A549 (cell line): ENCODE data around the gene ST8SIA4. TPM values are rescaled to one million over a fixed set of nuclear protein-coding genes. Genes with fewer than 3 reads are reported as not detected.

Source experiments
- ATAC-seq, 2 experiments: fragments of 200-7000 bp in 1 of 2; fragments of >200 bp in 1 of 2; cut with Nextera tagmentation in 1 of 2; cut with Tn5 transposase in 1 of 2; 3 replicates each; pipeline versions ENCODE4 v1.8.0 to v1.9.1; 2018 to 2020; ENCODE audit warnings: mild to moderate bottlenecking in 1 of 2, moderate library complexity in 1 of 2
- CTCF ChIA-PET: fragments of 300-600 bp; sonication (Branson Sonifier 250); formaldehyde crosslinking; extraction: SDS; loops from one replicate; lab custom pipeline; 2021; ENCODE audit warnings: antibody characterized with exemption, inconsistent platforms; lab: Yijun Ruan, JAX
- POLR2A ChIA-PET: fragments of 350-600 bp; formaldehyde crosslinking; extraction: SDS; loops from one replicate; lab custom pipeline; 2021; ENCODE audit warnings: antibody characterized with exemption, inconsistent platforms; lab: Yijun Ruan, JAX
- DNase-seq, 2 experiments: peaks; one replicate each; pipeline versions ENCODE4 v3.0.0 to v3.0.0-alpha.2; 2011 to 2016; ENCODE audit warnings: low read depth in 1 of 2, low spot score in 1 of 2
- FAIRE-seq: peaks from 2 replicates; lab custom pipeline; 2011; peaks lifted over from hg19 to GRCh38; lab: Jason Lieb, UNC
- H3K27ac ChIP-seq, 2 experiments: fragments of >200 bp; sonication (Bioruptor Twin); formaldehyde crosslinking; 3 replicates each; pipeline ENCODE4 v1.5.1; 2016 to 2017
- H3K4me1 ChIP-seq: fragments of >200 bp; sonication (Bioruptor Twin); formaldehyde crosslinking; 3 replicates; pipeline ENCODE4 v1.6.1; 2016
- H3K4me2 ChIP-seq: fragments of >200 bp; sonication (Bioruptor Twin); formaldehyde crosslinking; 3 replicates; pipeline ENCODE4 v1.6.1; 2016
- H3K4me3 ChIP-seq: fragments of >200 bp; sonication (Bioruptor Twin); formaldehyde crosslinking; 3 replicates; pipeline ENCODE4 v1.5.1; 2016
- H3K9me3 ChIP-seq: fragments of >200 bp; sonication (Bioruptor Twin); formaldehyde crosslinking; 3 replicates; pipeline ENCODE4 v1.6.1; 2016
- ATOH8 ChIP-seq: fragments of 250-450 bp; sonication (Bioruptor Pico); IDR thresholded peaks from 2 replicates; pipeline ENCODE4 v1.5.0; 2020; ENCODE audit warnings: low read depth, mild to moderate bottlenecking, moderate library complexity
- BCL3 ChIP-seq: fragments of >200 bp; sonication (Bioruptor Twin); formaldehyde crosslinking; IDR thresholded peaks from 3 replicates; pipeline ENCODE4 v1.6.1; 2016
- CBX8 ChIP-seq: fragments of 200-600 bp; sonication (generic); IDR thresholded peaks from 2 replicates; pipeline ENCODE4 v1.6.1; 2016
- CHD2 ChIP-seq: fragments of 150-350 bp; IDR thresholded peaks from 2 replicates; pipeline ENCODE4 v1.6.1; 2014; ENCODE audit warnings: low read length; ENCODE audit not compliant: partially characterized antibody
- CHD4 ChIP-seq: fragments of 200-600 bp; sonication (generic); IDR thresholded peaks from 2 replicates; pipeline ENCODE4 v1.6.1; 2016; ENCODE audit warnings: antibody characterized with exemption, mild to moderate bottlenecking, borderline replicate concordance
- CTCF ChIP-seq: fragments of >200 bp; sonication (Bioruptor Twin); formaldehyde crosslinking; IDR thresholded peaks from 3 replicates; pipeline ENCODE4 v1.5.1; 2016
- E2F6 ChIP-seq: IDR thresholded peaks from 2 replicates; pipeline ENCODE4 v1.6.1; 2012; ENCODE audit warnings: low read depth, borderline replicate concordance
- EHF ChIP-seq: fragments of 250-450 bp; sonication (Bioruptor Pico); IDR thresholded peaks from 2 replicates; pipeline ENCODE4 v1.5.0; 2020; ENCODE audit warnings: mild to moderate bottlenecking
- EHMT2 ChIP-seq: fragments of 200-600 bp; sonication (generic); IDR thresholded peaks from 2 replicates; pipeline ENCODE4 v1.6.1; 2016; ENCODE audit warnings: antibody characterized with exemption, low read depth, mild to moderate bottlenecking, moderate library complexity
- ELK1 ChIP-seq: fragments of 150-350 bp; IDR thresholded peaks from 2 replicates; pipeline ENCODE4 v1.6.1; 2014; ENCODE audit warnings: low read depth, mild to moderate bottlenecking, low read length
- FOSB ChIP-seq: fragments of 250-450 bp; sonication (Bioruptor Pico); IDR thresholded peaks from 2 replicates; pipeline ENCODE4 v1.5.0; 2020; ENCODE audit warnings: mild to moderate bottlenecking, moderate library complexity
- FOSL2 ChIP-seq, 2 experiments: fragments of 450-650 bp in 1 of 2; fragments of >200 bp in 1 of 2; sonication (Bioruptor Twin) in 1 of 2; formaldehyde crosslinking; IDR thresholded peaks; 2 replicates each; pipeline versions ENCODE4 v1.5.0 to v1.6.1; 2016 to 2020; ENCODE audit warnings: mild to moderate bottlenecking in 1 of 2, moderate library complexity in 1 of 2
- FOXS1 ChIP-seq: fragments of 250-450 bp; sonication (Bioruptor Pico); IDR thresholded peaks from 2 replicates; pipeline ENCODE4 v1.5.0; 2020; ENCODE audit warnings: mild to moderate bottlenecking, moderate library complexity
- HEYL ChIP-seq: fragments of 250-450 bp; sonication (Bioruptor Pico); IDR thresholded peaks from 2 replicates; pipeline ENCODE4 v1.8.0; 2021; ENCODE audit warnings: mild to moderate bottlenecking, moderate library complexity
- HOXA7 ChIP-seq: fragments of 250-450 bp; sonication (Bioruptor Pico); IDR thresholded peaks from 2 replicates; pipeline ENCODE4 v1.5.0; 2020; ENCODE audit warnings: mild to moderate bottlenecking, moderate library complexity
- JUN ChIP-seq, 2 experiments: fragments of >200 bp; sonication (Bioruptor Twin); formaldehyde crosslinking; IDR thresholded peaks; 2 replicates in 1 of 2; 3 replicates in 1 of 2; pipeline ENCODE4 v1.6.1; 2016 to 2017
- KDM1A ChIP-seq: fragments of 200-600 bp; sonication (generic); IDR thresholded peaks from 2 replicates; pipeline ENCODE4 v1.6.1; 2016; ENCODE audit warnings: low read depth, mild to moderate bottlenecking
- MAFK ChIP-seq: fragments of 450-650 bp; IDR thresholded peaks from 2 replicates; pipeline ENCODE4 v1.6.1; 2014; ENCODE audit not compliant: partially characterized antibody
- NFE2L2 ChIP-seq: fragments of 150-350 bp; conservative IDR thresholded peaks from 2 replicates; pipeline ENCODE4 v1.6.1; 2014; ENCODE audit warnings: low read length
- PBX3 ChIP-seq: IDR thresholded peaks from 2 replicates; pipeline ENCODE4 v1.6.1; 2012
- SREBF2 ChIP-seq: fragments of 450-650 bp; IDR thresholded peaks from 2 replicates; pipeline ENCODE4 v1.6.1; 2014; ENCODE audit warnings: mild to moderate bottlenecking, moderate library complexity
- ZC3H11A ChIP-seq: fragments of 450-650 bp; IDR thresholded peaks from 2 replicates; pipeline ENCODE4 v1.6.1; 2014; ENCODE audit warnings: antibody characterized with exemption, mild to moderate bottlenecking
- ZFP36 ChIP-seq: fragments of 450-650 bp; IDR thresholded peaks from 2 replicates; pipeline ENCODE4 v1.6.1; 2014; ENCODE audit warnings: borderline replicate concordance; ENCODE audit not compliant: partially characterized antibody
- polyA plus RNA-seq, 4 experiments: library from polyadenylated mRNA; depleted of rRNA in 3 of 4; stranded (reverse); fragments of >200 nt; fragmentation: RNase III in 1 of 4; extraction: RNeasy Plus Mini Kit Qiagen cat#74134 plus additional on column Dnase treatment in 1 of 4; gene quantifications; 2 replicates in 3 of 4; 3 replicates in 1 of 4; pipeline ENCODE4 v1.2.3, GENCODE V29; 2011 to 2017

The ST8SIA4 gene
- polyA plus RNA-seq, 2 of the 4 experiments (the other 2 are of a cell fraction), result 0.85 to 7.1 TPM

- Histone ChIP-seq H3K4me1 (0 out of 3 replicates have a peak, but pooled peaks cover 6% of the 10 kb centered on the region), H3K4me3 (no peak overlapping the region), H3K27ac (no peak overlapping the region), H3K4me2 (no peak overlapping the region), H3K9me3 (no peaks in the 10 kb centered on the region)
- no peak for TF ChIP-seq E2F6
- no peak for TF ChIP-seq FOSB (CRISPR knock-in tag)
- TF ChIP-seq CBX8, result no peak
- TF ChIP-seq HEYL (CRISPR knock-in tag), result no peak
- TF ChIP-seq PBX3, result no peak
- no peak for TF ChIP-seq CHD2
- TF ChIP-seq CHD4, result no peak
- TF ChIP-seq NFE2L2, result peak; percentile 82
- TF ChIP-seq KDM1A, result no peak
- no peak for TF ChIP-seq HOXA7 (CRISPR knock-in tag)
- TF ChIP-seq ATOH8 (CRISPR knock-in tag), result no peak
- TF ChIP-seq ZC3H11A, result no peak
- no peak for TF ChIP-seq FOSL2 (IDR thresholded peaks at IDR 0.05)
- 0 out of 2 replicates have a peak, but pooled peaks have one; percentile 6 for TF ChIP-seq FOSL2 (CRISPR knock-in tag; IDR thresholded peaks at IDR 0.05)
- TF ChIP-seq MAFK, result peak; percentile 81
- TF ChIP-seq BCL3, result no peak
- TF ChIP-seq ZFP36, result no peak
- no peak for TF ChIP-seq EHF
- TF ChIP-seq ELK1, result no peak
- TF ChIP-seq JUN (IDR thresholded peaks at IDR 0.05), result no peak
- TF ChIP-seq SREBF2, result no peak
- no peak for TF ChIP-seq EHMT2
- TF ChIP-seq FOXS1 (CRISPR knock-in tag), result no peak
- TF ChIP-seq CTCF, result no peak
- ATAC-seq (no peak), FAIRE-seq (no peak), DNase-seq (peak in 1 of 2 experiments; percentile 32)
- POLR2A ChIA-PET, result no interaction called here
- CTCF ChIA-PET, result no interaction called here
Measured at GRCh38 chr5:100761192-100761591, 141.9 kb downstream of the ST8SIA4 start.
